WI38 (cell line): Measurements from ENCODE around the gene LAMC1.

Experiments used
- H3K4me3 ChIP-seq: 2 replicates; pipeline ENCODE4 v1.5.1; 2011; ENCODE audit warnings: low read depth, mild to moderate bottlenecking, control low read depth, low read length
- CTCF ChIP-seq: IDR thresholded peaks from 2 replicates; pipeline ENCODE4 v1.5.1; 2012; ENCODE audit warnings: low read depth, mild to moderate bottlenecking, control low read depth, low read length

The LAMC1 gene

GRCh38 chr1:183025782-183026774, 2.9 kb downstream of the LAMC1 start:
- TF ChIP-seq CTCF = no peak
- H3K4me3 ChIP-seq = peak overlapping the region; percentile 92

GRCh38 chr1:183027031-183027430, 3.8 kb downstream of the LAMC1 start:
- TF ChIP-seq CTCF = no peak
- H3K4me3 ChIP-seq = peak overlapping the region; percentile 92

- no peak overlapping the region for H3K4me3 ChIP-seq
- TF ChIP-seq CTCF = no peak
These were observed 4.6 kb downstream of the LAMC1 start for GRCh38 chr1:183027791-183028190.

- TF ChIP-seq CTCF = no peak
- no peak overlapping the region for H3K4me3 ChIP-seq
These were observed 6.4 kb downstream of the LAMC1 start for GRCh38 chr1:183029591-183030000.

- H3K4me3 ChIP-seq = no peak overlapping the region
- TF ChIP-seq CTCF = no peak
These were observed 6.8 kb downstream of the LAMC1 start for GRCh38 chr1:183030053-183030452.

GRCh38 chr1:183032122-183032921, 9.1 kb downstream of the LAMC1 start:
- no peak for TF ChIP-seq CTCF
- no peak overlapping the region for H3K4me3 ChIP-seq
